ENCODE results near the gene PDZD2.

Gene PDZD2

DNA sequence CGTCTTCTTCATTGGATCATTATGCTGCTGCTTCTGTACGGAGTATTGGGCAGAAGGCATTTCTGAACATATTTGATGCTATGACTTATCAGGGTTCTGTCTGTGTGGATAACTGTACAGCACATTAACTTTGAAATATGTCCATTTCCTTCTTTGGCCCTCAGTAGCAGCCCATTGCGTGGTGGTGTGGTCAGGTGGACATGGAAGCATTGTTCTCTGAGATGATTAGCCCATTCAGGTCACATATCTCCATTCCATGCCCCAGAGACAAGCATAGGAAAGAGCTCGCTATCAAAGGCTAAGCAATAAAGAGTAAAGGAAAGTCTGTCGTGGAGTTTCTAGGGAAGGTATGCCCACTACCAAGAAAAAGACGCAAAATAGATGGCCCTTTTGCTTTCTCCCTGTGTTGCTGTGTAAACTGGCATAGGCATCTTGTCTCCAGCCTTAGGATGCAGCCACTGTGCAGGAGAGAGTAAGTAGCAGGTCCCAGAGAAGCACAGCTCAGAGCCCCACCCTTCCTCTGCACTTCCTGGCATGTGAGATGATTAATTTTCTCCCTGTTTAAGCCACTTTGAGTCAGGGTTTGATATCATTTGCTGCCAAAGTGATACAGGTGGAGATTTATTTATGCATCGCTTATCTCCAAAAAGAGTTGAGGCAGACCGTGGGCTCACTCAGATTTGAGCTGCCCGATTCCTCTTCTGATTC lies 221.9 kb downstream of the PDZD2 start:
- no peak for DNase-seq (ENCODE audit: low read depth in 1 of 2, low spot score in 1 of 2)

DNA sequence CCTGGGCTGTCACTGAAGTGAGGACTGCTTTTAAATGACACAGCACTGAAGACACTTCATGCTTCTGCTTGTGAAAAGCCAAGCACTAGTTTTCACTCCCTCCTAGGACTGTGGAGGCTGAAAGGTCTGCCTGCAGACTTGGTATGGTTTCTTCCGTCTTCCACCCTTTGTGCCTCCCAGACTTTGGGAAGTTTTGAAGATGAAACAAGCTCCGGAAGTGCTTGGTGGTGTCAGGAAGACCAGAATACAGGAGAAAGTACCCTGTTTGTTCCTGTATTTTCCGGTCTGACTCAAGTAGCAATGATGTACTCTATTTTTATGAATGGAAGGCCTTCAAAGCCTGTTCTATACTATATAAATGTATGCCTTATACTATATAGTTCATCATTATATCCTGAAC lies 222.7 kb downstream of the PDZD2 start:
- no peak for DNase-seq (ENCODE audit: low read depth in 1 of 2, low spot score in 1 of 2)

DNA sequence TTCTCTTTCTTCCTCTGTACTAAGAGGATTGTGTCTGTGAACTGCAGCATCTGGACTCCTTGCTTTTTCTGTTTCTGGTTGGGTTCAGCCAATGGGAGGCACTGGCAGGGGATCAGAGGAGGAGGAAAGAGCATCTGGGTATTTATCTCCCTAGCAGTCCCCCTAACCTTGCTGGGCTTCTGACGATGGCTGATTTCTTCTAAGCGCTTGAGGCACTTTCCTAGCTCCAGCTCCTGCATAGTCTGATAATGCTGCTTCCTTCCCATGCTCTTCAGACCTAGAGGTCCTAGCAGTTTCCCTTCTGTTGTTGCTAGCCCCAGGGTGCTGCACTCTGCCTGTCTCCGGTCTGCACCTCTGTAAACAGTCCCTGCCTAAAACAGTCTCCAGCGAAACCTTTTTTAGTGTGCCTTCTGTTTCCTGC lies 225.1 kb downstream of the PDZD2 start:
- DNase-seq (ENCODE audit: low read depth in 1 of 2, low spot score in 1 of 2) = no peak

DNA sequence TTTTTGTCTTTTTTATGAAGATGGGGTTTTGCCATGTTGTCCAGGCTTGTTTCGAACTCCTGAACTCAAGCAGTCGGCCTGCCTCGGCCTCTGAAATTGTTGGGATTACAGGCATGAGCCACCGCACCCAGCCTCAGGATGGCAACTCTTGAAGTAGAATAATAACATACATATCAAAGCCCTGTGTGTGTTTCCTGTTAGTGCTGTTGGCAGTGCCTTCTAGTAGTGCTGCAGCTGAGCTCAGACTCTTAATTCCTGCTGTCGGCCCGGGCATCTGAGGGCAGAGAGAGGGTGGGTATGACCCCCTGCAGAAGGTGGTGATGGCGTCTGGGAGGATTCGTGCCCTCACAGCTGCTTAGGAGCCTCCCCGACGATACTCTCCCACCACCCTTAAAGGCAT lies 227.2 kb downstream of the PDZD2 start:
- DNase-seq (ENCODE audit: low read depth in 1 of 2, low spot score in 1 of 2) = no peak

DNA sequence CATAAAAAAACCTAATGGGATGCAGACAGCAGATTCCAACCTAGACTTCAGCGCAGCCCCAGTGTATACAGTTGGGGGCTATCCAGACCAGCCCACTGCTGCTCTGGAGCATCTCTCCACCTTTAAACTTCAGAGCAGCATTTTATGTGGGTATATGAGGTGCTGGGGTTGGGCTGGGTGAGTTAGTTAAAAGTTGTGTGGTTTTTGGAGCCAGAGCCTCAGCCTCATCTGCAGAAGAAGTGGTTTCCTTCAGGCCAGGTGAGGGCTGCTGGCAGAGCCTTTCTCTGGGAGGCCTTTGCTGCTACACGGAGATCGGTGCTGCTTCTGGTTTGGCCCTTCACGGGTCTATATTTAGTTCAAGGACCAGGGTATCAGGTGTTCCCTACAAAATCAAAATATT lies 228.3 kb downstream of the PDZD2 start:
- no peak for DNase-seq (ENCODE audit: low read depth in 1 of 2, low spot score in 1 of 2)

DNA sequence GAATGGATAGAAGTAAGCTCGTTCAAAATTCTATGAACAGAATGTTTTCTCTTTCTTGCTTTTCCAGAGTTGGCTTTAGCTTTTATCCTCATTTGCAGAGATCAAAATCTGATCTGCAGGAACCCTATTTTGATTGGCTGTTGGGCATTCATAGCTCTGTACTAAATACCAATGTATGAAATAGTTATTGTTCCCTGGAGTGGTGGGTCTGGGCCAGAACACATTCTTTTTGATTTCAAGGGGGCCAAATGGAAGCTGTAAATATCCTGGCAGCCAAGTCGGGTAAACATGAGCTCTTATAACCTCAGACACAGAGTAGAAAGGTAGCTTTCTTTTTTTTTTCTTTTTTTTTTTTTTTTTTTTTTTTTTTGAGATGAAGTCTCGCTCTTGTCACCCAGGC lies 241.5 kb downstream of the PDZD2 start:
- DNase-seq (ENCODE audit: low read depth in 1 of 2, low spot score in 1 of 2) = no peak

GRCh38 chr5:31884896-31885295 lies 246.0 kb downstream of the PDZD2 start:
- DNase-seq (ENCODE audit: low read depth in 1 of 2, low spot score in 1 of 2) = no peak

- DNase-seq (ENCODE audit: low read depth in 1 of 2, low spot score in 1 of 2) = no peak
These were observed 247.3 kb downstream of the PDZD2 start for GRCh38 chr5:31886206-31886605.

DNA sequence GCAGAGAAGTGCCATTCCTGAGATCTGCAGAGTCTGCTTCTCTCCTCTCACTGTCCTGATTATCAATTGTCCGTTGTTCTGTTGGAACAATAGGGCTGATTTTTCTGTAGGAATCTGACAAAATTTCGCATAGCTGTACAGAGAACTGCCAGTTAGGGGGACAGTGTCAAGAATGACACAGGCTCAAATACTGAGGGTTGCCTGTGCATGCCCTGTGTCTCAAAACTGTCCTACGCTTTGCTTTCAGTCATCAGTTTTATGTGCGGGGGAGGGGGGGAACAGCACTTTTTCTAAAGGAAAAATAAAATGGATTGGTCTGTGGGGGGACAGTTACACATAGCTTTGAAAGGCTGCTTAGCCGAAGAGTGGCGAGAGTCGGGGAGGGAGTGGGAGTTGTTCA lies 248.6 kb downstream of the PDZD2 start:
- DNase-seq (ENCODE audit: low read depth in 1 of 2, low spot score in 1 of 2) = no peak

DNA sequence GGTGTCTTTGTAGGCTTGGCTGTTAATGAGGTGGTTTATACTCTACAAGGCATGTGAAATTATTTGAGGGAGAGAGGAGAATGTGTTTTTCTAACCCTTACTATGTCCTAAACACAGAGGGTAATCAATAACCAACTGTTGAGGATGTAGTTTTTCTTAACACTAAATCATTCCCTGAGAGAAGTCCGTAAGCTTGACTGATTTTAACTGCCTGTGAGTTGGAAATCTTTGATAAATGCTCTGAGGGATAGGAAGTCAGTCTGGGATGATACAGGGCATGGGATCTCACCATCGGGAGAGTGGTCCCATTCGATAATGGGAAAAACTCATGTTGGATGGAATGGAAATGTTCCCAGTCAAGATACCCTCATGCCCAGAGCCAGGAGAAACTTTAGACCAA lies 249.6 kb downstream of the PDZD2 start:
- DNase-seq (ENCODE audit: low read depth in 1 of 2, low spot score in 1 of 2) = no peak

DNA sequence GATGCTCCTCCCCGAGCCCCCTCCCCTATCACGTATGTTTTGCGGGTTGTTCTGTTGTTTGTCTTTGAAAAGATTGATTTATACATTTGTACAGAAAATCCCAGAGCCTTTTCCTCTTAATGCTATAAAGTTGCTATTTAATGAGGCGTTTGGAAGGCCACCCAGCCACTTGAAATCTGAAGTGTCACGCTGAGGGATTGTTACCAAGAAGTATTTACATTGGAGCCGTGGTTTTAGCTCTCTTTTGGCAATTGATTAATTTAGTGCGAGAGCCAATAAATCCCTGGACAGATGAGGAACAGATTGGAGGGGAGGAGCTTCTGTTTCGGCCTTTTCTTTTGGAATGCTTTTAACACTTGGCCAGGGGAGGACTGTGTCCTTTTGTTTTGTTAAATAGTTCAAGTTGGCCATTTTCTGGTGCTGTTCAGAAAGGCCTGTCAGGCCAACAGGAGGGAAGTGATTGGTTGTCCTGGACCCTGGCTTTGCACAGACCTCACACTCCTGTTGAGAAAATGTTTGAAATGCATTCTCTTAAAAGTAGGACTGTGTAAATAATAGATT lies 250.2 kb downstream of the PDZD2 start:
- no peak for DNase-seq (ENCODE audit: low read depth in 1 of 2, low spot score in 1 of 2)

GRCh38 chr5:31890046-31890445 lies 251.1 kb downstream of the PDZD2 start:
- DNase-seq (ENCODE audit: low read depth in 1 of 2, low spot score in 1 of 2) = no peak

DNA sequence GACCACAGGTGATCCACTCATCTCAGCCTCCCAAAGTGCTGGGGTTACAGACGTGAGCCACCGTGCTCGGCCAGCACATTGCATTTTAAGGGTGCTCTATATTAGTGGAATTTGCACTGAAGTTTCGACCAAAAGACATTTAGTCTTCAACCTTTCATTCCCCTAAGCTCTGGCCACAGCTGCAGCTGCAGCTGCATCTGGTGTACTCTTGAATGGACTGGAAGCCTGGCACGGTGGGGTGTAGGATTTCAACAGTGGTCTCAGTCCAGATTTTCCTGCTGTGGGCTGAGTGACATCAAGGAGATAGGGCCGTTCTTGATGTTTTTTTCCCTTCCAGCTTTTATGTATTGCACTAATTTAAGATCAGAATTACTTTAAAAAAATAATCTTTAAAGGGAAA lies 255.2 kb downstream of the PDZD2 start:
- DNase-seq (ENCODE audit: low read depth in 1 of 2, low spot score in 1 of 2) = no peak

DNA sequence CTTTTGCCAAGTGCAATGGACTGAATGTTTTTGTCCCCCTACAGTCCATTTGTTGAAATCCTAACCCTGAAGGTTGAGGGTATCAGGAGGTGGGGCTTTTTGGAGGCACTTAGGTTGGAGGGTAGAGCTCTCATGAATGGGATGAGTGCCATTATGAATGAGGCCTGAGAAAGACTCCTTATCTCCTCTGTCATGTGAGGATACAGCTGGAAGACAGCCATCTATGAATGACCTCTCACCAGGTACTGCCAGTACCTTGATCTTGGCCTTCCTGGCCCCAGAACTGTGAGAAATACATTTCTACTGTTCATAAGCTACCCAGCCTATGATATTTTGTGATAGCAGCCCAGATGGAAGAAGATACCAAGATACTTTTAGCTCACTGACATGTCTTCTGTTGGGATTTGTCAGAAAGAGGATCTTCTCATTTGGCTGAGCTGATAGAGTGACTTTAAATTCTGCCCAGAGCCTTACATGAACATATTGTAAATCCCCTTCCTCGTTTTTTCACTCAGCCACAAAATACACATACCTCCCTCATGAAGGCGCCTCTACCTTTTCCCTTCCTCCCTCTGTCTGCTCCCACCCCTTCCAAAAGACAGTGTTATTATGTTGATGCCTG lies 256.4 kb downstream of the PDZD2 start:
- DNase-seq (ENCODE audit: low read depth in 1 of 2, low spot score in 1 of 2) = no peak

GRCh38 chr5:31898036-31898632 lies 259.2 kb downstream of the PDZD2 start:
- no peak for DNase-seq (ENCODE audit: low read depth in 1 of 2, low spot score in 1 of 2)

GRCh38 chr5:31900296-31900865 lies 261.4 kb downstream of the PDZD2 start:
- DNase-seq (ENCODE audit: low read depth in 1 of 2, low spot score in 1 of 2) = no peak

DNA sequence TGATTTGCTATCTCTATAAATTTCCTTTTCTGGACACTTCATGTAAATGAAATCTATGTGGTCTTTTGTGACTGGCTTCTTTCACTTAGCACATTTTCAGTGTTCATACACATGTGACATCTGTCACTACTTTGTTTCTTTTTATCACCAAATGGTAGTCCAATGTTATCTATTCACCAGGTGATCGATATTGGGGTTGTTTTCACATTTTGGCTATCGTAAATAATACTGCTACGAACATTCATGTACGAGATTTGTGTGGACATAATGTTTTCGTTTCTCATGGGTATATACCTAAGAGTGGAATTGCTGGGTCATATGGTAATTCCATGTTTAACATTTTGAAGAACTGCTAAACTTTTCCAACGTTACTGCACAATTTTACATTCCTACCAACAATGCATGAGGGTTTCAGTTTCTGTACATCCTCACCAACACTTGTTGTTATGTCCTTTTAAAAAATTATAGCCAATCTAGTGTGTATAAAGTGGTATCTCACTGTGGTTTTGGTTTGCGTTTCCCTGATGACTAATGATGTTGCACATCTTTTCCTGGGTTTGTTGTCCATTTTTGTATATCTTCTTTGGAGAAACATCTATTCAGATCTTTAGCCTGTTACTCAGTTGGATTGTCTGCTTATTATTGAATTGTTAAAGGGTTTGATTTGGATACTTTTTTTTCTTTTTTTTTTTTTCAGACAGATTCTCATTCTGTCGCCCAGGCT lies 263.0 kb downstream of the PDZD2 start:
- DNase-seq (ENCODE audit: low read depth in 1 of 2, low spot score in 1 of 2) = no peak

GRCh38 chr5:31908396-31908795 lies 269.5 kb downstream of the PDZD2 start:
- no peak for DNase-seq (ENCODE audit: low read depth in 1 of 2, low spot score in 1 of 2)

GRCh38 chr5:31909073-31909472 lies 270.1 kb downstream of the PDZD2 start:
- DNase-seq (ENCODE audit: low read depth in 1 of 2, low spot score in 1 of 2) = no peak

DNA sequence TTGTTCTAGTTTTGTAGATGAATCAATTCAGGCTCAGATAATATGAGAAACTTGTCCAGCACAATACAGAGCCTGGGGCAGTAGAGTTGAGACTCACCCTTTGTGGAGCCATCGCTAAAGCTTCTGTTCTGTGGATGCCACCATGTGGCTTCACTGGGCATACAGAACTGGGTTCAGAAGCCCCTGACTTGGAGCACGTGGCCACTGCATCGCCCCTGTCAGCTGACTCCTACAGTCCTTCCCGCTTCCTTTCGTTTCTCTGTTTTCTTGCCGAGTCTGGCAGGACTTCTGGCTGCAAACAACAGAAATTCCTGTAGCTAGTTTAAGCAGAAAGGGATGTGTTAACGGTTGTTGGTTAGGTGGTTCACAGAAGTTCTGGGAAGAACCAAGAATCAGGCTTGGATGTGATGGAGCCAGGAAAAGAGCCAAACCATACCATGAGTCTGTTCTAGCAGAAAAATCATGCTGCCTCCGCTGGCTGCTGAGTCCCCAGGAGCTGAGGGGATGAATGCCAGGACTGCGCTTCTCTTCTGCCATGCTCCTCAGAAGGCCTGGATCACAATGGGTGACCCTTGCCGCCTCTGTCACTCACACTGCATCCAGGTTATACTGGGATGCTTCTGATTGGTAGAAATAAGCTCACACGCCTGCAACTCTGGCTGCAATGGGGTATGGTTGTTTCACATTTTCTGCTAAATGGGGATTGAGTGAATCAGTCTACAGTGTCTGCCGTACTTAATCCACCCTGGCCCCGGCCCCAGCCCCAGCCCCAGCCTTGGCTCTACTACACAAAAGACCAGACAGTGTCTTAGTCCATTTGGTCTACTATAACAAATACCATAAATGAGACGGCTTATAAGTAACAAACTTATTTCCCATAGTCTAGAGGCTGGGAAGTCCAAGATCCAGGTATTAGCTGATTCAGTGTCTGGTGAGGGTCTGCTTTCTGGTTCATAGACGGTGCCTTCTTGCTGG lies 272.6 kb downstream of the PDZD2 start:
- no peak for DNase-seq (ENCODE audit: low read depth in 1 of 2, low spot score in 1 of 2)
